ENCODE results near the gene RHOD. TPM values are rescaled to one million over a fixed set of nuclear protein-coding genes. Genes with fewer than 3 reads are reported as not detected.

The RHOD gene
- total RNA-seq, 1 experiment from 2014 or later = 33.5 TPM

- POLR2A ChIA-PET = no interaction called here
Observed at GRCh38 chr11:67062526-67063373, 6.1 kb downstream of the RHOD start.

GRCh38 chr11:67066333-67066709, 9.7 kb downstream of the RHOD start:
- CTCF ChIA-PET = no interaction called here
- Histone ChIP-seq H3K4me3 (ENCODE audit: low read depth in 2 of 2, low read length in 2 of 2) (no peak overlapping the region), H3K27ac (ENCODE audit: low read length) (no peak overlapping the region), H3K27me3 (ENCODE audit: control insufficient read depth, insufficient read depth, low read length) (no peaks in the 10 kb centered on the region), H3K9me3 (ENCODE audit: control insufficient read depth, insufficient read depth, low read depth, low read length) (no peaks in the 10 kb centered on the region), H3K36me3 (ENCODE audit: control insufficient read depth, insufficient read depth, low read length) (no peaks in the 10 kb centered on the region), H3K4me1 (ENCODE audit: control insufficient read depth, insufficient read depth, low read length) (0 out of 2 replicates have a peak, but pooled peaks cover 3% of the 10 kb centered on the region)
- DNase-seq (ENCODE audit: low read depth, low spot score) = no peak
- no TSS peak for BruUV-seq (replicated peaks)
- ATAC-seq = peak; percentile 11; the same call in 1 of the 2 replicates
- no peak for TF ChIP-seq TCF7L2 (IDR thresholded peaks at IDR 0.05; ENCODE audit: low read depth, low read length)
- no peak for TF ChIP-seq REST (IDR thresholded peaks at IDR 0.05; ENCODE audit: insufficient read depth in 1 of 2, low read depth in 2 of 2, low read length in 1 of 2)
- no peak for TF ChIP-seq SIN3A (IDR thresholded peaks at IDR 0.05; ENCODE audit: borderline replicate concordance, insufficient read depth, low read depth, low read length)
- TF ChIP-seq CTCF (IDR thresholded peaks at IDR 0.05) = no peak
- no peak for TF ChIP-seq POLR2AphosphoS5 (IDR thresholded peaks at IDR 0.05; ENCODE audit: low read depth, low read length)
- in situ Hi-C loops (cut with HindIII; ENCODE audit: low pct_unique_long_range_greater_than_20kb, low sequenced_read_pairs) (no loop called here), intact Hi-C loops (cut with micrococcal nuclease; ENCODE audit: unreplicated experiment) (no loop called here)
- POLR2A ChIA-PET = no interaction called here

More at GRCh38 chr11:67062526-67063373, 6.1 kb downstream of the RHOD start:
- BruUV-seq (replicated peaks) = no TSS peak
- no peak overlapping the region for H3K4me3 ChIP-seq (ENCODE audit: low read depth in 2 of 2, low read length in 2 of 2)
- no peak overlapping the region for H3K27ac ChIP-seq (ENCODE audit: low read length)
- ATAC-seq = peak; percentile 38
- intact Hi-C loops (cut with micrococcal nuclease; ENCODE audit: unreplicated experiment) (no loop called here), in situ Hi-C loops (cut with HindIII; ENCODE audit: low pct_unique_long_range_greater_than_20kb, low sequenced_read_pairs) (no loop called here)
- H3K36me3 ChIP-seq (ENCODE audit: control insufficient read depth, insufficient read depth, low read length) = no peaks in the 10 kb centered on the region
- DNase-seq (ENCODE audit: low read depth, low spot score) = no peak
- TF ChIP-seq REST (IDR thresholded peaks at IDR 0.05; ENCODE audit: insufficient read depth in 1 of 2, low read depth in 2 of 2, low read length in 1 of 2) (no peak), POLR2AphosphoS5 (IDR thresholded peaks at IDR 0.05; ENCODE audit: low read depth, low read length) (no peak), TCF7L2 (IDR thresholded peaks at IDR 0.05; ENCODE audit: low read depth, low read length) (no peak), CTCF (IDR thresholded peaks at IDR 0.05) (no peak)
- H3K4me1 ChIP-seq (ENCODE audit: control insufficient read depth, insufficient read depth, low read length) = peaks cover 3% of the 10 kb centered on the region; the same call in 1 of the 2 replicates
- CTCF ChIA-PET = interaction anchor here (0.8 kb wide), 1 partner anchor 9 kb away, joined by 3 read pairs; no protein-coding TSS in a partner anchor
- no peaks in the 10 kb centered on the region for H3K27me3 ChIP-seq (ENCODE audit: control insufficient read depth, insufficient read depth, low read length)
- H3K9me3 ChIP-seq (ENCODE audit: control insufficient read depth, insufficient read depth, low read depth, low read length) = no peaks in the 10 kb centered on the region
